GM12878 (cell line): ENCODE data around the gene DNAJC4. TPM values are rescaled to one million over a fixed set of nuclear protein-coding genes. Genes with fewer than 3 reads are reported as not detected.
A peak's percentile ranks its signal among the peaks of the same experiment; 100 is the strongest.

ENCODE experiments used
- ATAC-seq: fragments of 200-7000 bp; cut with Tn5 transposase; 3 replicates; pipeline ENCODE4 v1.9.1; 2020; ENCODE audit warnings: mild to moderate bottlenecking, moderate library complexity
- BruUV-seq: library from RNA; stranded (reverse); fragments of 400-500 nt; replicated peaks from 2 replicates; lab custom pipeline; 2021; lab: Mats Ljungman, UMichigan
- CTCF ChIA-PET: fragments of 300-600 bp; sonication (Branson Sonifier 250); formaldehyde crosslinking; extraction: SDS; loops from one replicate; lab custom pipeline; 2021; ENCODE audit warnings: inconsistent platforms; lab: Yijun Ruan, JAX
- POLR2A ChIA-PET: fragments of 350-600 bp; formaldehyde crosslinking; extraction: SDS; loops from one replicate; lab custom pipeline; 2021; ENCODE audit warnings: inconsistent platforms; lab: Charles Lee
- RAD21 ChIA-PET: fragments of 300-600 bp; sonication (Branson Sonifier 250); formaldehyde crosslinking; loops from one replicate; lab custom pipeline; 2023; ENCODE audit warnings: antibody characterized with exemption; ENCODE audit not compliant: unreplicated experiment; lab: Charles Lee
- SMC1A ChIA-PET: fragments of 300-600 bp; sonication (Branson Sonifier 250); formaldehyde crosslinking; loops from one replicate; lab custom pipeline; 2023; ENCODE audit not compliant: unreplicated experiment, uncharacterized antibody; lab: Charles Lee
- DNase-seq: peaks from one replicate; pipeline ENCODE4 v3.0.0-alpha.2; 2011; ENCODE audit warnings: low read depth, low spot score
- FAIRE-seq: peaks from 3 replicates; lab custom pipeline; 2011; peaks lifted over from hg19 to GRCh38; lab: Jason Lieb, UNC
- H2AFZ ChIP-seq: 2 replicates; pipeline ENCODE4 v1.6.0; 2011; ENCODE audit warnings: low read depth, low read length, control low read depth; ENCODE audit not compliant: control insufficient read depth
- H3K27ac ChIP-seq: 2 replicates; pipeline ENCODE4 v1.5.1; 2011; ENCODE audit warnings: control low read depth; ENCODE audit not compliant: control insufficient read depth, insufficient read depth
- H3K27me3 ChIP-seq, 2 experiments: replicated peaks in 1 of 2; 2 replicates each; pipeline versions ENCODE4 v1.6.0 to v1.6.1; 2011; ENCODE audit warnings: low read length in 1 of 2; ENCODE audit not compliant: control insufficient read depth in 2 of 2, insufficient read depth in 2 of 2
- H3K36me3 ChIP-seq, 2 experiments: 2 replicates each; pipeline ENCODE4 v1.5.1; 2011; ENCODE audit warnings: low read length in 1 of 2; ENCODE audit not compliant: control insufficient read depth in 2 of 2, insufficient read depth in 2 of 2
- H3K4me1 ChIP-seq: 2 replicates; pipeline ENCODE4 v1.6.1; 2011; ENCODE audit warnings: mild to moderate bottlenecking, low read length, moderate library complexity, mixed read lengths; ENCODE audit not compliant: control insufficient read depth, insufficient read depth
- H3K4me2 ChIP-seq: 2 replicates; pipeline ENCODE4 v1.6.0; 2011; ENCODE audit warnings: control low read depth; ENCODE audit not compliant: control insufficient read depth, insufficient read depth
- H3K4me3 ChIP-seq: fragments of 200-600 bp; sonication (generic); 2 replicates; pipeline ENCODE4 v1.5.1; 2016
- H3K79me2 ChIP-seq: 2 replicates; pipeline ENCODE4 v1.6.0; 2011; ENCODE audit warnings: low read length; ENCODE audit not compliant: control insufficient read depth, insufficient read depth
- H3K9ac ChIP-seq: 2 replicates; pipeline ENCODE4 v1.8.0; 2011; ENCODE audit warnings: low read length, control low read depth, mixed read lengths; ENCODE audit not compliant: control insufficient read depth, insufficient read depth
- H3K9me3 ChIP-seq: replicated peaks from 3 replicates; pipeline ENCODE4 v1.5.1; 2011; ENCODE audit warnings: mild to moderate bottlenecking, low read length; ENCODE audit not compliant: control insufficient read depth, insufficient read depth
- H4K20me1 ChIP-seq: 2 replicates; pipeline ENCODE4 v1.6.0; 2011; ENCODE audit not compliant: control insufficient read depth, insufficient read depth
- CBX5 ChIP-seq: sonication (generic); IDR thresholded peaks from 2 replicates; pipeline ENCODE4 v1.6.1; 2016; ENCODE audit warnings: low read depth, moderate library complexity, mild to moderate bottlenecking, inconsistent platforms
- CREM ChIP-seq: IDR thresholded peaks from 2 replicates; pipeline ENCODE4 v1.6.1; 2014; ENCODE audit warnings: antibody characterized with exemption, low read depth
- HDGF ChIP-seq: fragments of 450-650 bp; IDR thresholded peaks from 2 replicates; pipeline ENCODE4 v1.6.1; 2016; ENCODE audit warnings: antibody characterized with exemption
- LARP7 ChIP-seq: fragments of 450-650 bp; IDR thresholded peaks from 2 replicates; pipeline ENCODE4 v1.6.1; 2017; ENCODE audit warnings: mild to moderate bottlenecking
- MTA2 ChIP-seq: fragments of 450-650 bp; IDR thresholded peaks from 2 replicates; pipeline ENCODE4 v1.6.1; 2016; ENCODE audit warnings: low read depth, mild to moderate bottlenecking, moderate library complexity
- NR2C1 ChIP-seq: fragments of 450-650 bp; IDR thresholded peaks from 2 replicates; pipeline ENCODE4 v1.6.1; 2017; ENCODE audit warnings: antibody characterized with exemption, mild to moderate bottlenecking, moderate library complexity
- NR2F1 ChIP-seq: fragments of 450-650 bp; conservative IDR thresholded peaks from 2 replicates; pipeline ENCODE4 v1.6.1; 2017; ENCODE audit warnings: mild to moderate bottlenecking
- RELB ChIP-seq: fragments of 450-650 bp; IDR thresholded peaks from 2 replicates; pipeline ENCODE4 v1.6.1; 2017; ENCODE audit warnings: low read depth, mild to moderate bottlenecking, moderate library complexity
- RUNX3 ChIP-seq: IDR thresholded peaks from 2 replicates; pipeline ENCODE4 v1.6.1; 2012; ENCODE audit warnings: low read length, inconsistent platforms
- SMC3 ChIP-seq: IDR thresholded peaks from 2 replicates; pipeline ENCODE4 v1.6.1; 2011; ENCODE audit warnings: low read length, improper control_type of control experiment, borderline replicate concordance
- SUZ12 ChIP-seq: fragments of 200-600 bp; sonication (generic); IDR thresholded peaks from one replicate; pipeline ENCODE4 v1.6.1; 2018; ENCODE audit warnings: antibody characterized with exemption, mild to moderate bottlenecking; ENCODE audit not compliant: unreplicated experiment
- TCF12 ChIP-seq: IDR thresholded peaks from 2 replicates; pipeline ENCODE4 v1.6.1; 2011; ENCODE audit warnings: low read depth, mild to moderate bottlenecking, low read length
- WGBS: methylation state at CpG from one replicate; pipeline ENCODE4 v1.1.6; 2016; ENCODE audit warnings: low lambda C conversion rate; ENCODE audit not compliant: insufficient replicate concordance, insufficient coverage; ENCODE audit errors: missing lambda C conversion rate; 5-methylcytosine and 5-hydroxymethylcytosine counted together
- in situ Hi-C: fragments of 300-500 bp; cut with MboI; formaldehyde crosslinking; loops from 9 replicates; pipeline ENCODE4 v1.14.3; 2018; ENCODE audit warnings: mixed read lengths
- intact Hi-C: fragments of 100-400 bp; cut with micrococcal nuclease; formaldehyde crosslinking; loops from one replicate; pipeline ENCODE4 v1.14.2; 2022; ENCODE audit not compliant: unreplicated experiment
- polyA plus RNA-seq, 11 experiments: library from polyadenylated mRNA; depleted of rRNA in 4 of 11; unstranded in 6 of 11; stranded (reverse) in 5 of 11; fragments of >200 nt; fragmentation: Nextera tagmentation in 4 of 11; fragmentation: Illumina TruSeq in 1 of 11; extraction: Ambion mirVana in 4 of 11; extraction: Trizol in 1 of 11; gene quantifications; 1 replicate in 1 of 11; 2 replicates in 10 of 11; pipeline versions ENCODE4 v1.2.1 to v1.2.3, GENCODE V29; 2011 to 2016; ENCODE audit warnings: inconsistent platforms in 2 of 11, missing spikeins in 2 of 11, low read depth in 1 of 11
- total RNA-seq, 4 experiments: library from RNA; depleted of rRNA in 3 of 4; stranded (reverse); fragments of >200 nt in 3 of 4; fragmentation: Illumina TruSeq in 1 of 4; extraction: Trizol in 1 of 4; gene quantifications; 2 replicates each; pipeline versions ENCODE4 v1.2.1 to v1.2.3, GENCODE V29; 2013 to 2021
- TF ChIP-seq, protein P1 (sequence below): fragments of 450-650 bp; IDR thresholded peaks from 2 replicates; pipeline ENCODE4 v1.6.1; 2017; ENCODE audit warnings: mild to moderate bottlenecking, moderate library complexity

The DNAJC4 gene
- total and polyA plus RNA-seq, 10 of the 15 experiments (the other 5 are each of a cell fraction or from before 2014, with no cell fraction given), result 3.7 to 64.9 (median 30.1) TPM

DNA sequence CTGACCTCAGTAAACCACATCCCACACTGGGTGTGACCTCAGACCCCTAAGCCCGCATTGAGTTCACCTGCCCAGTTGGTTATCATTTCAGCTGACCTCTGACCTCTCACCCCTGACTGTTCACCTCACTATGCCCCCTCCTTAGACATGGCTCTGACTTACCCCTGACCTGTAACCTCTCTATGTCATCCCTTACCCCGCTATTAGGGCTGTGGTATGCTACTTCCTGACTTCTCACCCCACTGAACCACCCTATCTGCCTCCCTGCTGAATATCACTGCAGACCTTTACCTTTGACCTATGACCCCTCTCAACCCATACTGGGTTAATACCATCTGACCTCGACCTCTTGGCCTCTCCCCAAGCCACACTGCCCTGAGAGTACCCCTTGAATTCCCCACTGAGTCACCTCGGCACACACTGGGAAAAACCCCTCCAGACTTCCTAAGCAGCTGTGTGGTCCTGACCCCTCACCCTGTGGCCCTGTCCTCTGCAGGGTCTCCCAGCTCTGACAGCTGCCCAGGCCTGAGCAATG, 29.3 kb downstream of the DNAJC4 start:
- Histone ChIP-seq H3K4me3 (no peak overlapping the region), H4K20me1 (no peaks in the 10 kb centered on the region), H3K27ac (peak overlapping the region; percentile 17; the same call in 1 of the 2 replicates), H3K36me3 (peaks cover 0 to 5% of the 10 kb centered on the region in 2 experiments; a peak in 2 of 4 replicates), H3K9me3 (no peaks in the 10 kb centered on the region), H3K4me2 (no peak overlapping the region), H2AFZ (no peak overlapping the region), H3K79me2 (no peaks in the 10 kb centered on the region), H3K4me1 (peaks cover 11% of the 10 kb centered on the region), H3K9ac (no peak overlapping the region), H3K27me3 (no peaks in the 10 kb centered on the region)
- in situ Hi-C loops, result no loop called here
- ChIA-PET POLR2A (interaction anchor here (0.8 to 1.9 kb wide), 4 partner anchors 8 to 15 kb away, joined by 3 to 7 read pairs (median 4); partner anchors contain the start of gene PPP1R14B), RAD21 (no interaction called here), CTCF (no interaction called here), SMC1A (interaction anchor here (0.5 kb wide), 1 partner anchor 36 kb away, joined by 4 read pairs; no protein-coding TSS in a partner anchor)
- peak; percentile 75 for TF ChIP-seq MTA2
- TF ChIP-seq RELB, result no peak
- TF ChIP-seq HDGF, result peak; percentile 28; the same call in 1 of the 2 replicates
- TF ChIP-seq RUNX3, result peak; percentile 57
- no peak for TF ChIP-seq CBX5
- TF ChIP-seq SMC3, result no peak
- TF ChIP-seq TCF12, result 0 out of 2 replicates have a peak, but pooled peaks have one; percentile 22
- no peak for TF ChIP-seq LARP7
- 0 out of 2 replicates have a peak, but pooled peaks have one; percentile 7 for TF ChIP-seq CREM
- TF ChIP-seq SUZ12, result no peak
- TF ChIP-seq, protein P1, sequence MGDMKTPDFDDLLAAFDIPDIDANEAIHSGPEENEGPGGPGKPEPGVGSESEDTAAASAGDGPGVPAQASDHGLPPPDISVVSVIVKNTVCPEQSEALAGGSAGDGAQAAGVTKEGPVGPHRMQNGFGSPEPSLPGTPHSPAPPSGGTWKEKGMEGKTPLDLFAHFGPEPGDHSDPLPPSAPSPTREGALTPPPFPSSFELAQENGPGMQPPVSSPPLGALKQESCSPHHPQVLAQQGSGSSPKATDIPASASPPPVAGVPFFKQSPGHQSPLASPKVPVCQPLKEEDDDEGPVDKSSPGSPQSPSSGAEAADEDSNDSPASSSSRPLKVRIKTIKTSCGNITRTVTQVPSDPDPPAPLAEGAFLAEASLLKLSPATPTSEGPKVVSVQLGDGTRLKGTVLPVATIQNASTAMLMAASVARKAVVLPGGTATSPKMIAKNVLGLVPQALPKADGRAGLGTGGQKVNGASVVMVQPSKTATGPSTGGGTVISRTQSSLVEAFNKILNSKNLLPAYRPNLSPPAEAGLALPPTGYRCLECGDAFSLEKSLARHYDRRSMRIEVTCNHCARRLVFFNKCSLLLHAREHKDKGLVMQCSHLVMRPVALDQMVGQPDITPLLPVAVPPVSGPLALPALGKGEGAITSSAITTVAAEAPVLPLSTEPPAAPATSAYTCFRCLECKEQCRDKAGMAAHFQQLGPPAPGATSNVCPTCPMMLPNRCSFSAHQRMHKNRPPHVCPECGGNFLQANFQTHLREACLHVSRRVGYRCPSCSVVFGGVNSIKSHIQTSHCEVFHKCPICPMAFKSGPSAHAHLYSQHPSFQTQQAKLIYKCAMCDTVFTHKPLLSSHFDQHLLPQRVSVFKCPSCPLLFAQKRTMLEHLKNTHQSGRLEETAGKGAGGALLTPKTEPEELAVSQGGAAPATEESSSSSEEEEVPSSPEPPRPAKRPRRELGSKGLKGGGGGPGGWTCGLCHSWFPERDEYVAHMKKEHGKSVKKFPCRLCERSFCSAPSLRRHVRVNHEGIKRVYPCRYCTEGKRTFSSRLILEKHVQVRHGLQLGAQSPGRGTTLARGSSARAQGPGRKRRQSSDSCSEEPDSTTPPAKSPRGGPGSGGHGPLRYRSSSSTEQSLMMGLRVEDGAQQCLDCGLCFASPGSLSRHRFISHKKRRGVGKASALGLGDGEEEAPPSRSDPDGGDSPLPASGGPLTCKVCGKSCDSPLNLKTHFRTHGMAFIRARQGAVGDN, result peak; percentile 79
- TF ChIP-seq NR2F1, result peak; percentile 99
- peak; percentile 95 for TF ChIP-seq NR2C1
- no TSS peak for BruUV-seq
- intact Hi-C loops, result no loop called here
- FAIRE-seq (peak; percentile 41), ATAC-seq (peak; percentile 71), DNase-seq (no peak)
- 11% methylated on average over 4 of the region's 4 CpGs for WGBS
